ENCODE measurements around the gene MACROD1. TPM values are rescaled to one million over a fixed set of nuclear protein-coding genes. Genes with fewer than 3 reads are reported as not detected.
"Not testable (repeated sequence)": the region's sequence is repeated elsewhere in the genome, so short reads cannot be mapped to it uniquely, and the experiment has no call there.

Gene MACROD1
- total RNA-seq, 1 donor from 2014 or later = 28.6 TPM

DNA sequence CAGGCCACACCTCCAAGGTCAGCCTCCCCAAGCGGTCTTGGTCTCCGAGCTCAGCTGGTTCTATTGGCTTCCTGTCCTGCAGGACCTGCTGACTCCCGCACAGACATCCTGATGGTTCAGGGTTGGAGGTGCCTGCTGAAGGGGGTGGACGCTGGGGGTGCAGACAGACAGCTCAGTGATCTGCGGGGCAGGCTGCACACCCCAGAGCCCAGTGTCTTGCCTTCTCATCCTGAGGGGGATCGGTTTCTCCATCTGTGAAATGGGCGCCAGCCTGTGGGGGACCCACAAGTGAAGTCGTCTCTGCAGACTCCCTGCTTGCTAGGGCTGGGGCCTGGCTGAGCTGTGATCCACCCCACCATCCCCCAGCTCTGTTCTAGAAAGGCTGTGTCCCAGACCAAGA lies 116.4 kb downstream of the MACROD1 start:
- Mint-ChIP-seq H3K4me3 (no peak overlapping the region), H3K27me3 (no peaks in the 10 kb centered on the region), H3K4me1 (no peaks in the 10 kb centered on the region), H3K9me3 (no peaks in the 10 kb centered on the region), H3K27ac (no peak overlapping the region), H3K36me3 (ENCODE audit: low read depth) (no peaks in the 10 kb centered on the region)
- intact Hi-C loops (cut with micrococcal nuclease) = no loop called here
- no peak for DNase-seq

DNA sequence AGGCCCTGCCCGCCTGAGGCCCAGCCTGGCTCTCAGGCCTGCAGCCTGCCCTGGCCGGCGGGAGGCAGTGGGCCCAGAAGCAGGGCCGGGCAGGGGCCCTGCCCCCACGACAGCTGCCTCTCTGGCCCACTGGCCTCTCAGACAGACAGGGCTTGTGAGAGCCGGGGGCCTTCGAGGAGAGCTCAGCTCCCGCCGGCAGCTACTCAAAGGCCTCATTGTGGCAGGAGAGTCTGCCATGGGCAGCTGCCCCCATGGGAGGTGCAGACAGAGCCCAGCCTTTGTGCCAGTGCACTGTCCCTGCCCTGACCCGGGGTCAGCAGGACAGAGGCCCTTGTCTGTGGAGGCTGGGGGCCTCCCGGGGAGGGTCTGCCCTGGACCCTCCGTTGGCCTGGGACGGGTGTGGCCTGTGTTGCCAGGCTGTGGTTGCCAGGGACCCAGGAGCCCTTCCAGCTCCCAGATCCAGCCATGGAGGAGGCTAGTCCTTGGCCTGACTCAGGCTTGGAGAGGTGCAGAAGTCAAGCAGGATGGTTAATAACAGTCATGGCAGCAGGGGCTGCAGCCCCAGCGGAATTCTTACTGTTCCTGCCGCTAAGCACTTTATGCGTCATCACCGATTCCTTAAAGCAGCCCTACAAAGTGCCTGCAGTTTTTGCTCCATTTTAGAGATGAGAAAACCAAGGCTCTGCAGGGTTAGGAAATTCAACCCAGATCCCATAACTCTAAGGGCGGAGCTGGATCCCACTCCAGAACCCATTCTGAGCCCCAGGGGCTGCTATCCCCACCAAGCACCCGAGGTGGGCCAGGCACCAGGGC lies 117.7 kb downstream of the MACROD1 start:
- Mint-ChIP-seq H3K27ac (no peak overlapping the region), H3K4me1 (no peaks in the 10 kb centered on the region), H3K4me3 (no peak overlapping the region), H3K27me3 (no peaks in the 10 kb centered on the region), H3K9me3 (no peaks in the 10 kb centered on the region), H3K36me3 (ENCODE audit: low read depth) (no peaks in the 10 kb centered on the region)
- DNase-seq = no peak
- intact Hi-C loops (cut with micrococcal nuclease) = no loop called here

DNA sequence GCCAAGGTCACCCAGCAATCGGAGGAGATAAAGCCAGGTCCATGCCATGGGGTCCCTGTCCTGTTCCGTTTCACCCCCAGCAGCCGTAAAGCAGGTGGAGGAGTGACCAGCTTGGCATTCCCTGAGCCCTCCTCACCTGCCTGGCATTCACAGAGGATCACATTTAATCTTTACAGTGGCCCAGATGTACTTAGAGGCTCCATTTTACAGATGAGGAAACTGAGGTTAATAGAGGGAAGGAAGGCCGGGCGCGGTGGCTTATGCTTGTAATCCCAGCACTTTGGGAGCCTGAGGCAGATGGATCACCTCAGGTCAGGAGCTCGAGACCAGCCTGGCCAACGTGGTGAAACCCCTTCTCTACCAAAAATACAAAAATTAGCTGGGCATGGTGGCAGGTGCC lies 118.5 kb downstream of the MACROD1 start:
- H3K4me1 Mint-ChIP-seq, H3K27me3 Mint-ChIP-seq, DNase-seq: not testable (repeated sequence)

DNA sequence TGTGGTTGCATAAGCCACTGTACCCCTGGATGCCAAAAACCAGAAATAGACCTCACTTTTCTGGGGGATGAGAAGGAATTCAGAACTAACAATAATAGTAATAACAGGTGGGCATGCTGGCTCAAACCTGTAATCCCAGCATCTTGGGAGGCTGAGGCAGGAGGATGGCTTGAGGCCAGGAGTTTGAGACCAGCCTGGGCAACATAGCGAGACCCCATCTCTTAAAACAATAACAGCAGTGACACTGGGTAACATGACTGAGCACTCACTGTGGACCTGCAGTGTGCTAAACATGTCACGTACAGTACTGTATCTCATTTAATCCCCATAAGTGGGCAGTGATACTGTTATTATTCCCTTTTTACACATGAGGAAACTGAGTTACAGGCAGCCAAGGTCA lies 120.2 kb downstream of the MACROD1 start:
- Mint-ChIP-seq H3K9me3 (no peaks in the 10 kb centered on the region), H3K4me1 (no peaks in the 10 kb centered on the region), H3K27ac (no peak overlapping the region), H3K36me3 (ENCODE audit: low read depth) (no peaks in the 10 kb centered on the region), H3K27me3 (no peaks in the 10 kb centered on the region), H3K4me3 (no peak overlapping the region)
- intact Hi-C loops (cut with micrococcal nuclease) = no loop called here
- no peak for DNase-seq

More for the DNA sequence above, 118.5 kb downstream of the MACROD1 start:
- H3K4me3 Mint-ChIP-seq; H3K27ac Mint-ChIP-seq; intact Hi-C loops (cut with micrococcal nuclease); H3K9me3 Mint-ChIP-seq; H3K36me3 Mint-ChIP-seq (ENCODE audit: low read depth): not testable (repeated sequence)

DNA sequence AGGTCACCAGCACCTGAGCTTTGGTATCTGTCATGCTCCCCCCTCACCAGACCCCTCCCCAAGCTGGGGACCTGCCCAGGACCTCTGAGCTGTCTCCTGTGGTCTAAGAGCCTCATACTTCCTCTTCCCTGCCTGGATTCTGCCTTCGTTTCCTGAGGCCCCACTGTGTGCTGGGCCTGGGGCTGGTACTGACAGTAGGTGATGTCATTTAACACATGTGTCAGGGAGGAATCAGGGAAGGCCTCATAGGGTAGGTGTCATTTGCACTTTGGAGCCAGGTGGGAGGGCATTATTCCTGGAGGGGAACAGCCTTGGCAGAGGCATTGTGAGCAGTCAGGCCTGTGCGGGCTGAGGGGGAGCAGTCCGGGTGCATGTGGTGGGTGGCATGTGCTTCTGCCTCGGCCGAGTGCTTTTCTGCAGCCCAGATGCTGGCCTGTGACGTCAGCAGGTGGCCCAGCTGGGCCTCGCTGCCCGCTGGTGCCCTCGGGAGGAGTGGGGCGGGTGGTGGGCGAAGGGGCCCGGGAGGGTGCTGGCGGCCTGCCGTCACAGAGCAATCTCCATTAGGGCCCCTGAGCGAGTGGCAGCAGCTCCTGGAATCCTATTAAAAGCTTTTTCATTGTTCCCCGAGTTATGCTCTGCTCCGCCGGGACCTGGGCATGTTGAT lies 121.1 kb downstream of the MACROD1 start:
- Mint-ChIP-seq H3K9me3 (no peaks in the 10 kb centered on the region), H3K4me1 (no peaks in the 10 kb centered on the region), H3K36me3 (ENCODE audit: low read depth) (no peaks in the 10 kb centered on the region), H3K27ac (no peak overlapping the region), H3K4me3 (no peak overlapping the region), H3K27me3 (no peaks in the 10 kb centered on the region)
- no peak for DNase-seq
- intact Hi-C loops (cut with micrococcal nuclease) = no loop called here

DNA sequence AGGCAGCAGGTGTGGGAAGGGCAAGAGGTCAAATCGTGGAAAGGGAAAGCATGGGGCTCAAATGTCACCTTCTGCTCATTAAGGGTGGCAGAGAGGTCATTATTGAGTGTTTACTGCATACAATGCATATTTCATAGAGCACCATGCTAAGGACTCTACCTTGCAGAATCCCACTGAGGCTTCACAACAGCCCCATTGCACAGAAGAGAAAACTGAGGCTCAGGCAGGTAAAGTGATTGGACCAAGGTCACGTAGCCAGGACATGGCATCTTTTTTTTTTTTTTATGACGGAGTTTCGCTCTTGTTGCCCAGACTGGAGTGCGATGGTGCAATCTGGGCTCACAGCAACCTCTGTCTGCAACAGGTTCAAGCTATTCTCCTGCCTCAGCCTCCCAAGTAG lies 122.4 kb downstream of the MACROD1 start:
- Mint-ChIP-seq H3K27ac (no peak overlapping the region), H3K4me1 (no peaks in the 10 kb centered on the region), H3K27me3 (peaks cover 2% of the 10 kb centered on the region), H3K36me3 (ENCODE audit: low read depth) (no peaks in the 10 kb centered on the region), H3K4me3 (no peak overlapping the region), H3K9me3 (no peaks in the 10 kb centered on the region)
- no peak for DNase-seq
- intact Hi-C loops (cut with micrococcal nuclease) = no loop called here

DNA sequence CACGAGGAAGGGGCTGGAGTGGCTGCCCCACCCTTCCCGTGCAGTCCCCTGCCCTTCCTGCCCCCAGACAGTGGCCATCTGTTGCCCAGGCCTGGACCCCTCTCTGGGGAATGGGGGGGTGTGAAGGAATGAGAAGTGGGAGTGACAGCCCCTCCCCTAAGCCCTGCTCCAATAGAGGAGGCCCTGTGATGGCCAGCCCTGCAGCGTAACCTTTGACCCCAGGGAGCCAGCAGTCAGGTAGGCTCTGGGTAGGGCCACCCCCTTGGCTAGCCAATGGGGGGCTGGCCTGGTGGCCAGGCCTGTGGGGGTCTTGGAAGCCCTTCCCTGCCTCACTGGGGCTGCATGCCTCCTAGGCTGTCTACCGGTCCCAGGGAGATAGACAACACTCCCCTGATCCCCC lies 123.6 kb downstream of the MACROD1 start:
- Mint-ChIP-seq H3K4me1 (no peaks in the 10 kb centered on the region), H3K4me3 (no peak overlapping the region), H3K9me3 (no peaks in the 10 kb centered on the region), H3K36me3 (ENCODE audit: low read depth) (no peaks in the 10 kb centered on the region), H3K27ac (no peak overlapping the region), H3K27me3 (peaks cover 10% of the 10 kb centered on the region)
- intact Hi-C loops (cut with micrococcal nuclease) = no loop called here
- DNase-seq = no peak

DNA sequence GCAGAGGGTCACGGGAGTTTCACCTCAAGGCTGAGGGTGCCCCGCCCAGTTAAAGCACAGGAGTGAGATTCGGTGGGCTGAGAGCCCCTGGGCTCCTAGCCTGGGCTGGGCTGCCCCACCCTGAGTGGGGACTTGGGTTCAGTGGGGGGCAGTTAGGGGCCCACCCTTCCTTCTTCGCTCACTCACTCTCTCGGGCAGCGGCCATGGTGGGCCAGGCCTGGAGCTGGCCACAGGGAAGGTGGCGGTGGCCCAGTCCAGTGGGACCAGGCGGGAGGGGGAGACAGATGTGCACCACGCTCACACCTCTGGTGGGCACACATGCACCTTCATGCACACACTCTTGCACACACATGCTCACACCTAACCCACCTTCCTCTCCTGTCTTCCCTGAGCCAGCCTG lies 124.1 kb downstream of the MACROD1 start:
- DNase-seq = no peak
- Mint-ChIP-seq H3K27ac (no peak overlapping the region), H3K4me3 (no peak overlapping the region), H3K36me3 (ENCODE audit: low read depth) (no peaks in the 10 kb centered on the region), H3K9me3 (no peaks in the 10 kb centered on the region), H3K4me1 (no peaks in the 10 kb centered on the region), H3K27me3 (peaks cover 13% of the 10 kb centered on the region)
- intact Hi-C loops (cut with micrococcal nuclease) = no loop called here

DNA sequence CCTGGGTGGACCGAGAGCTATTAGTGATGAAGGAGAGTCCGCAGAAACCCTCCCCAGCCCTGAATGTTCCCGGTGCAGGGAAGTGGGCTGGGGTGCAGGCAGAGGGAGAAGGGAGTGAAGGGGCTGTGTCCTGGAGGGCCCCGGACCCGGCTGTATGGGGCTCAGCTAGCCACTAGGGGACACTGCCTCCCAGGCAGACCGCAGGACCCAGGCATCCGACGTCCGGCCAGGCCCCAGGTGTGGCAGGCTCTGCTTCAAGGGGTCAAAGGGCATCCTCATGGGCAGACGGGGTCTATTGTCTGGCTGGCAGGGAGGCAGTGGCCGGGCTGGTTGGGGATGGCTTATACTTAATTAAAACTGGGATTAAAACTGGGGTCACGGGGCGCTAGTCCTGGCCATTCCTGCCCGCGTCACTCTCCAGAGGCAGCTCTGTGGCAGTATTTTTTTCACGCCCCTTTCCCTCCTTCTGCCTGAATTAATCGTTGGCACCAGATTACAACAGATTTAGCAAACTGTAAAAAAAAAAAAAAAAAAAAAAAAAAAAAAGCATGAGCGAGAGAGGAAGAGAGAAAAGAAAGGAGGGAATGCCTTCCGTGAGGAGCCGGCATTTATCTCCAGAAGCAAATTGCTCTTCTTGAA lies 125.1 kb downstream of the MACROD1 start:
- intact Hi-C loops (cut with micrococcal nuclease) = no loop called here
- no peak overlapping the region for H3K4me3 Mint-ChIP-seq
- H3K4me1 Mint-ChIP-seq = no peaks in the 10 kb centered on the region
- H3K27me3 Mint-ChIP-seq = peaks cover 13% of the 10 kb centered on the region
- no peak overlapping the region for H3K27ac Mint-ChIP-seq
- no peaks in the 10 kb centered on the region for H3K36me3 Mint-ChIP-seq (ENCODE audit: low read depth)
- H3K9me3 Mint-ChIP-seq = no peaks in the 10 kb centered on the region
- no peak for DNase-seq

DNA sequence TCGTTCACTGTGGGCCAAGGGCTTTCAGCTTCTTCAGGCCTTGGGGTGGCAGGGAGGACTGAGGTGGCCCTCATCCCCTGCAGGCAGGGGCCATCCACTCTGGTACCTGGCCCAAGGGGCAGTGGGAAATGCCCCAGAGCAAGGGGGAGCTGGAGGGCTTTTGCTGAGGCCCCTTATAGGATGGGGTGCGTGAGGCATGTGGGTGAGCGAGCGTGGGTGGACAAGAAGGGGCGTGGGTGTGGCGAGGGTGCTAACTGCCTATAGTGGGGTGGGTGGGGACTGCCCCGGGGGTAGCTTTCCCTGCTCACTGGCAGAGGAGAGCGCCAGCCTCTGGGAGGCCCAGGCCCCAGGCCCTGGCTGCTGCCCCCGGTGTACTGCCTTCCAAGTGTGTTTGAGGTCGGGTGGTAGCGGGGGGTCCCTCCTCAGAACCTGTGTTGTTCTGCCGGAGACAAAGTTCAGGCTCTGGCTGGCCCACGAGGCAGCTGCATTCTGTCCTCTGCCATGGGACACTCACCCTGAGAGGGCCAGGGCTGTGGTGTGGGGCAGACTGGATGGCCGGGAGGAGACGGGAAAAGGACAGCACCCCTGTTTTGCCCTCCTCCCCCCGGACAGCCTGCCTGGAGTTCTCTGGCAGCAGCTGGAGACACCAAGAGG lies 126.8 kb downstream of the MACROD1 start:
- H3K4me1 Mint-ChIP-seq = peaks cover 2% of the 10 kb centered on the region
- H3K27me3 Mint-ChIP-seq = peaks cover 24% of the 10 kb centered on the region
- no peaks in the 10 kb centered on the region for H3K36me3 Mint-ChIP-seq (ENCODE audit: low read depth)
- intact Hi-C loops (cut with micrococcal nuclease) = no loop called here
- no peaks in the 10 kb centered on the region for H3K9me3 Mint-ChIP-seq
- DNase-seq = no peak
- no peak overlapping the region for H3K27ac Mint-ChIP-seq
- H3K4me3 Mint-ChIP-seq = no peak overlapping the region

DNA sequence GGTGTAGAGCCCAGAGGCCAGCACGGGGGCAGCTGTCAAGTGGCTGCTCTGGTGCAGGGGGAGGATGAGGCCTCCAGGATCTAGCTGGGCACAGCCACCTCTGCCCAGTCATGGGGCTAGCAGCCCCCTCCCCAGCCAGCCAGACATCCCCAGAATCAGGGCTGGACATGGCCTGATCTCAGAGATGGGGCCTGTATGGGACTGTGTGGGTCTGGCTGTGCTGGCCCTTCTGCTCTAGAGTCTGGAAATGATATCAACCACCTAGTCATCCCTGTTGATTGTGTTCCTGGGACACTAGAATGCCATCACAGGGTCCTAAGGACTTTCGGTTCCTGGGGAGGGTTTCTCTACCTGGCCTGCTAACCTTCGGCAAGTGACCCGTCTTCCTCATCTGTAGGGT lies 127.4 kb downstream of the MACROD1 start:
- Mint-ChIP-seq H3K4me3 (no peak overlapping the region), H3K9me3 (no peaks in the 10 kb centered on the region), H3K4me1 (peaks cover 2% of the 10 kb centered on the region), H3K36me3 (ENCODE audit: low read depth) (no peaks in the 10 kb centered on the region), H3K27me3 (peaks cover 28% of the 10 kb centered on the region), H3K27ac (no peak overlapping the region)
- DNase-seq = no peak
- intact Hi-C loops (cut with micrococcal nuclease) = no loop called here

DNA sequence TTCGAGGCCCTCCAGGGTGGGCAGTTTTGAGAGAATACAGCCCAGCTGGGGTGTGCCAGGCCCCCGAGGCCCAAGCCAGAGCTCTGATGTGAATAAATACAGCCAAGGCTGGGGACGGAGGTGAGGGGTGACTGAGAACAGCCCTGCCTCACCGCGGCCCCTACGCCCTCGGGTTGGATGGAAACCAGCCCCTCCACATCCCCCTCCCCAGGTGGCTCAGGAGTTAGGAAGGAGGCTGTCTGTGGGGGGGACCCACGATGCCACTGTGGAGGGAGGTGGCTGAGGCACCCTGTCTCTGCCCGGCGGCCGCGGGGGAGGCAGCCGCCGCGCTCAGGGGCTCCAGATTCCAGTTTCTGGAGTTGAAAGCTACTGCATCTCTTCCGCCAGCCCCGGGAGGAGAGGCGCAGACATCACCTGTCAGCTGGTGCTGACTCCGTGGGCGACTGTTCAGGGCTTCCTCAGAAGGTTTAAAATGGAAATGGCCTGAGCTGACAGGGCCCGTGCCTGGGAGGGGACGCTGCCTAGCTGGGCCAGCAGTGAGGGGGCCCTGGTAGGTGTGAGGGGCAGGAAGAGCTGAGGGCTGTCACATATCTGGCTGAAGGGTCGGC lies 128.8 kb downstream of the MACROD1 start:
- Mint-ChIP-seq H3K36me3 (ENCODE audit: low read depth) (no peaks in the 10 kb centered on the region), H3K27ac (no peak overlapping the region), H3K4me1 (peaks cover 2% of the 10 kb centered on the region), H3K27me3 (peaks cover 31% of the 10 kb centered on the region), H3K9me3 (no peaks in the 10 kb centered on the region), H3K4me3 (no peak overlapping the region)
- intact Hi-C loops (cut with micrococcal nuclease) = no loop called here
- DNase-seq = no peak

DNA sequence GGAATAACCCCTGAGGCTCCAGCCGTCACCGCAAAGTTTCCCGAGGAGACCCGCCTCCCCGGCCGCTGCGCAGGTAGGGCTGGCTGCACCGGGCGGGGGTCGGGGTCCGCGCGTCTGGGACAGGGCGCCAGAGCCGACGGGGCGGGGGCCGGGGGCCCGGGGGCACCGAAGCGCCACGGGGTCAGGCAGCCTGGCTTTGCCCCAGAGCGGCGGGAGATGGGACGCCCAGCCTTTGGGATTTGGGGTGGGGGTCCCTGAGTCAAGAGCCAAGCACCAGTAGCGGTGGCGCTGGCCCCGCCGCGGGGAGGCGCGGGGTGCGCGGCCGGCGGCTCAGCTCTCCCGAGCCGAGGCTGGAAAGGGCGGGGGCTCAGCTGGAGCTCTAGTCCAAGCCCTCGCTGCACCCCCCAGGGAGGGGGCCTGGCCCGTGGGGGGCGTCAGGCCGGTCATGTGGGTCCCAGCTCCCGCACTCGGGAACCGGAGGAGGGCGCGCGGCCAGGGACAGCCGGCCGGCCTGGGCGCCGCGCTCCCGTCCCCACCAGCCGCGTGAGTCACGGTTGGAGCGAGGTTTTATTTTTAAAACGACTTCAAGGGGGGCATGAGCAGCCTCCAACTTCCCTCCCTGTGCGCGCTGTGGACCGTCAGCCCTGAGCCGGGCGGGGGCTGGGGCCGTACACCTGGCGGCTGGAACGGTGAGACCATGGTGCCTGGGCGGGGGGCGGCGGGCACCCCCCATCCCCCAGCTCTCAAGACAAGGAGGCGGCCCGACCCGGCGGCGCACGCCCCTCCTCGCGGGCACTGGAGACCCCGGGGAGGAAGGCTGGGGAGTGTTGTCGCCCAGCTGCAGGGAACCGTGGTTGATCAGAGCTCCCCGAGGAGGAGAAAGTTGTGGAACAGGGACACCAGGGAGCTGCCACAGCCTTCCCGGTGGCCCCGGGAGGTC lies 129.6 kb downstream of the MACROD1 start:
- no peak overlapping the region for H3K4me3 Mint-ChIP-seq
- H3K9me3 Mint-ChIP-seq = no peaks in the 10 kb centered on the region
- intact Hi-C loops (cut with micrococcal nuclease) = no loop called here
- H3K27me3 Mint-ChIP-seq = peaks cover 31% of the 10 kb centered on the region
- no peak for DNase-seq
- H3K4me1 Mint-ChIP-seq = peaks cover 2% of the 10 kb centered on the region
- no peak overlapping the region for H3K27ac Mint-ChIP-seq
- H3K36me3 Mint-ChIP-seq (ENCODE audit: low read depth) = no peaks in the 10 kb centered on the region

All from activated CD4-positive, alpha-beta T cell treated with anti-CD3 and anti-CD28 coated beads, Interleukin-2, amount 10 ng/mL, durations not matched to agents 24 days and 14 days (primary cell).